Immature natural killer cell (primary cell): Measurements from ENCODE around the gene CCDC92B. TPM values are rescaled to one million over a fixed set of nuclear protein-coding genes. Genes with fewer than 3 reads are reported as not detected.

Experiments
- DNase-seq, 3 donors: peaks; one replicate each; pipeline ENCODE4 v3.0.0; 2022; ENCODE audit warnings: mixed read lengths in 1 of 3
- H3K27ac Mint-ChIP-seq, 6 donors: one replicate each; pipeline ENCODE4 v1.8.0; 2020; ENCODE audit warnings: mixed read lengths in 6 of 6, mild to moderate bottlenecking in 5 of 6, inconsistent platforms in 4 of 6, moderate library complexity in 3 of 6
- H3K27me3 Mint-ChIP-seq, 3 donors: one replicate each; pipeline ENCODE4 v1.8.0; 2020 to 2021; ENCODE audit warnings: low read depth in 3 of 3, mild to moderate bottlenecking in 3 of 3, mixed read lengths in 3 of 3, moderate library complexity in 3 of 3, inconsistent platforms in 1 of 3
- H3K36me3 Mint-ChIP-seq, 3 donors: one replicate each; pipeline ENCODE4 v1.8.0; 2020; ENCODE audit warnings: mixed read lengths in 3 of 3, inconsistent platforms in 2 of 3, mild to moderate bottlenecking in 2 of 3
- H3K4me1 Mint-ChIP-seq, 2 donors: one replicate each; pipeline ENCODE4 v1.8.0; 2020; ENCODE audit warnings: inconsistent platforms in 2 of 2, mild to moderate bottlenecking in 2 of 2, mixed read lengths in 2 of 2, moderate library complexity in 1 of 2
- H3K4me3 Mint-ChIP-seq, 5 donors: one replicate each; pipeline ENCODE4 v1.8.0; 2020; ENCODE audit warnings: mild to moderate bottlenecking in 5 of 5, mixed read lengths in 5 of 5, inconsistent platforms in 3 of 5, moderate library complexity in 3 of 5
- H3K9me3 Mint-ChIP-seq, 6 donors: one replicate each; pipeline ENCODE4 v1.8.0; 2020; ENCODE audit warnings: mild to moderate bottlenecking in 6 of 6, mixed read lengths in 6 of 6, inconsistent platforms in 4 of 6, moderate library complexity in 3 of 6
- polyA plus RNA-seq, 3 donors: library from polyadenylated mRNA; unstranded; fragments of 300-500 nt; fragmentation: Illumina TruSeq; gene quantifications; one replicate each; pipeline ENCODE4 v1.2.3, GENCODE V29; 2021

Gene CCDC92B
- polyA plus RNA-seq, 3 donors from 2014 or later, result not detected

- no peak for DNase-seq
- Mint-ChIP-seq H3K27ac (no peak overlapping the region), H3K4me3 (no peak overlapping the region)
Observed at GRCh38 chr17:2691965-2692780, 57.3 kb downstream of the CCDC92B start.

GRCh38 chr17:2691069-2691871 lies 58.2 kb downstream of the CCDC92B start:
- H3K4me1 Mint-ChIP-seq, result peaks cover 6 to 20% of the 10 kb centered on the region in 2 donors
- H3K9me3 Mint-ChIP-seq, result no peaks in the 10 kb centered on the region
- H3K4me3 Mint-ChIP-seq, result no peak overlapping the region
- peaks cover 3 to 7% (median 5%) of the 10 kb centered on the region in 3 donors for H3K27me3 Mint-ChIP-seq
- DNase-seq, result no peak
- H3K27ac Mint-ChIP-seq, result no peak overlapping the region
- H3K36me3 Mint-ChIP-seq, result no peaks in the 10 kb centered on the region

More at GRCh38 chr17:2691965-2692780, 57.3 kb downstream of the CCDC92B start:
- no peaks in the 10 kb centered on the region for H3K36me3 Mint-ChIP-seq
- peaks cover 3 to 7% (median 5%) of the 10 kb centered on the region in 3 donors for H3K27me3 Mint-ChIP-seq
- H3K4me1 Mint-ChIP-seq, result peaks cover 6 to 20% of the 10 kb centered on the region in 2 donors
- H3K9me3 Mint-ChIP-seq, result no peaks in the 10 kb centered on the region

- no peaks in the 10 kb centered on the region for H3K9me3 Mint-ChIP-seq
- H3K27ac Mint-ChIP-seq, result no peak overlapping the region
- no peak for DNase-seq
- H3K4me1 Mint-ChIP-seq, result peaks cover 6 to 20% of the 10 kb centered on the region in 2 donors
- H3K36me3 Mint-ChIP-seq, result no peaks in the 10 kb centered on the region
- peaks cover 3 to 7% (median 5%) of the 10 kb centered on the region in 3 donors for H3K27me3 Mint-ChIP-seq
- no peak overlapping the region for H3K4me3 Mint-ChIP-seq
Observed at GRCh38 chr17:2690165-2691068, 59.0 kb downstream of the CCDC92B start.

GRCh38 chr17:2689411-2690164 lies 59.9 kb downstream of the CCDC92B start:
- peak overlapping the region in 4 of 6 donors; percentile 42 to 88 (median 74) for H3K27ac Mint-ChIP-seq
- no peaks in the 10 kb centered on the region for H3K36me3 Mint-ChIP-seq
- peaks cover 3 to 7% (median 5%) of the 10 kb centered on the region in 3 donors for H3K27me3 Mint-ChIP-seq
- peak; percentile 27 to 67 (median 28) for DNase-seq
- peaks cover 6 to 19% of the 10 kb centered on the region in 2 donors for H3K4me1 Mint-ChIP-seq
- no peaks in the 10 kb centered on the region for H3K9me3 Mint-ChIP-seq
- peak overlapping the region in 2 of 5 donors; percentile 56 to 78 for H3K4me3 Mint-ChIP-seq

GRCh38 chr17:2688351-2689342 lies 60.8 kb downstream of the CCDC92B start:
- no peak for DNase-seq
- H3K27me3 Mint-ChIP-seq, result peaks cover 3 to 7% (median 7%) of the 10 kb centered on the region in 3 donors
- peak overlapping the region; percentile 42 to 88 (median 69) for H3K27ac Mint-ChIP-seq
- peak overlapping the region in 3 of 5 donors; percentile 40 to 78 (median 56) for H3K4me3 Mint-ChIP-seq
- peaks cover 6 to 12% of the 10 kb centered on the region in 2 donors for H3K4me1 Mint-ChIP-seq
- peaks cover 0 to 2% (median 2%) of the 10 kb centered on the region in 3 donors for H3K36me3 Mint-ChIP-seq
- no peaks in the 10 kb centered on the region for H3K9me3 Mint-ChIP-seq

- peak overlapping the region in 5 of 6 donors; percentile 7 to 68 (median 36) for H3K27ac Mint-ChIP-seq
Observed at GRCh38 chr17:2687074-2687418, 62.4 kb downstream of the CCDC92B start.

GRCh38 chr17:2685696-2686095 lies 63.8 kb downstream of the CCDC92B start:
- DNase-seq, result no peak
- H3K27ac Mint-ChIP-seq, result no peak overlapping the region
- H3K4me3 Mint-ChIP-seq, result no peak overlapping the region
- peaks cover 10 to 17% (median 11%) of the 10 kb centered on the region in 3 donors for H3K36me3 Mint-ChIP-seq
- H3K9me3 Mint-ChIP-seq, result no peaks in the 10 kb centered on the region
- peaks cover 0 to 10% of the 10 kb centered on the region in 2 donors for H3K4me1 Mint-ChIP-seq
- peaks cover 5 to 7% (median 7%) of the 10 kb centered on the region in 3 donors for H3K27me3 Mint-ChIP-seq

More at GRCh38 chr17:2687074-2687418, 62.4 kb downstream of the CCDC92B start:
- Mint-ChIP-seq H3K4me1 (peaks cover 0 to 10% of the 10 kb centered on the region in 2 donors), H3K9me3 (no peaks in the 10 kb centered on the region), H3K4me3 (no peak overlapping the region), H3K36me3 (peaks cover 0 to 11% (median 8%) of the 10 kb centered on the region in 3 donors), H3K27me3 (peaks cover 3 to 7% (median 7%) of the 10 kb centered on the region in 3 donors)
- DNase-seq, result no peak

- peaks cover 0 to 10% of the 10 kb centered on the region in 2 donors for H3K4me1 Mint-ChIP-seq
- H3K36me3 Mint-ChIP-seq, result peaks cover 18 to 21% (median 19%) of the 10 kb centered on the region in 3 donors
- H3K27me3 Mint-ChIP-seq, result peaks cover 5 to 7% (median 5%) of the 10 kb centered on the region in 3 donors
- no peaks in the 10 kb centered on the region for H3K9me3 Mint-ChIP-seq
- peak overlapping the region in 1 of 6 donors; percentile 17 for H3K27ac Mint-ChIP-seq
- no peak overlapping the region for H3K4me3 Mint-ChIP-seq
- DNase-seq, result no peak
Observed at GRCh38 chr17:2684549-2684948, 64.9 kb downstream of the CCDC92B start.

GRCh38 chr17:2683912-2684311 lies 65.5 kb downstream of the CCDC92B start:
- no peak for DNase-seq
- Mint-ChIP-seq H3K27me3 (peaks cover 0 to 4% (median 4%) of the 10 kb centered on the region in 3 donors), H3K9me3 (no peaks in the 10 kb centered on the region), H3K36me3 (peaks cover 22 to 25% (median 25%) of the 10 kb centered on the region in 3 donors), H3K27ac (peak overlapping the region in 3 of 6 donors; percentile 25 to 38 (median 35)), H3K4me3 (no peak overlapping the region), H3K4me1 (peaks cover 0 to 5% of the 10 kb centered on the region in 2 donors)

- no peaks in the 10 kb centered on the region for H3K4me1 Mint-ChIP-seq
- peaks cover 22 to 25% (median 25%) of the 10 kb centered on the region in 3 donors for H3K36me3 Mint-ChIP-seq
- H3K4me3 Mint-ChIP-seq, result no peak overlapping the region
- H3K27ac Mint-ChIP-seq, result no peak overlapping the region
- peaks cover 0 to 6% (median 3%) of the 10 kb centered on the region in 3 donors for H3K27me3 Mint-ChIP-seq
- DNase-seq, result no peak
- no peaks in the 10 kb centered on the region for H3K9me3 Mint-ChIP-seq
Observed at GRCh38 chr17:2682176-2682938, 67.1 kb downstream of the CCDC92B start.

- peaks cover 25 to 30% (median 26%) of the 10 kb centered on the region in 3 donors for H3K36me3 Mint-ChIP-seq
- no peak for DNase-seq
- peaks cover 0 to 8% (median 3%) of the 10 kb centered on the region in 3 donors for H3K27me3 Mint-ChIP-seq
- no peaks in the 10 kb centered on the region for H3K9me3 Mint-ChIP-seq
- H3K4me3 Mint-ChIP-seq, result no peak overlapping the region
- H3K27ac Mint-ChIP-seq, result no peak overlapping the region
- H3K4me1 Mint-ChIP-seq, result no peaks in the 10 kb centered on the region
Observed at GRCh38 chr17:2681650-2682049, 67.8 kb downstream of the CCDC92B start.
